Upper lobe of left lung (tissue), 6 donors: ENCODE results near the gene SLC22A13. TPM values are rescaled to one million over a fixed set of nuclear protein-coding genes. Genes with fewer than 3 reads are reported as not detected.

Source experiments
- ATAC-seq, 2 donors: fragments of 200-7000 bp; cut with Tn5 transposase; one replicate each; pipeline ENCODE4 v1.9.1; 2022; ENCODE audit warnings: mild to moderate bottlenecking in 2 of 2, moderate library complexity in 2 of 2; ENCODE audit not compliant: low FRiP score in 2 of 2
- DNase-seq, 2 donors: peaks; one replicate each; pipeline ENCODE4 v3.0.0-alpha.2; 2019 to 2020
- H3K27ac ChIP-seq, 4 donors: fragments of 200-600 bp; sonication (generic); one replicate each; pipeline ENCODE4 v1.5.1; 2016 to 2019
- H3K27me3 ChIP-seq, 4 donors: fragments of 200-600 bp; sonication (generic); one replicate each; pipeline ENCODE4 v1.5.1; 2017 to 2019
- H3K36me3 ChIP-seq, 4 donors: fragments of 200-600 bp; sonication (generic); one replicate each; pipeline ENCODE4 v1.5.1; 2016 to 2019
- H3K4me1 ChIP-seq, 4 donors: fragments of 200-600 bp; sonication (generic); one replicate each; pipeline ENCODE4 v1.5.1; 2018 to 2019
- H3K4me3 ChIP-seq, 4 donors: fragments of 200-600 bp; sonication (generic); one replicate each; pipeline ENCODE4 v1.5.1; 2017 to 2019; ENCODE audit warnings: mild to moderate bottlenecking in 2 of 4, moderate library complexity in 1 of 4
- H3K9me3 ChIP-seq, 4 donors: fragments of 200-600 bp; sonication (generic); one replicate each; pipeline ENCODE4 v1.5.1; 2018 to 2019
- EP300 ChIP-seq, 4 donors: sonication (generic); formaldehyde crosslinking; IDR thresholded peaks; one replicate each; pipeline ENCODE4 v1.5.1; 2017; ENCODE audit warnings: antibody characterized with exemption in 4 of 4, control low read depth in 2 of 4
- POLR2A ChIP-seq, 4 donors: fragments of 450-650 bp; IDR thresholded peaks; one replicate each; pipeline ENCODE4 v1.5.1; 2016 to 2017; ENCODE audit warnings: antibody characterized with exemption in 4 of 4, mild to moderate bottlenecking in 2 of 4
- POLR2AphosphoS5 ChIP-seq, 2 donors: sonication (generic); formaldehyde crosslinking; IDR thresholded peaks; one replicate each; pipeline ENCODE4 v1.5.1; 2017; ENCODE audit warnings: antibody characterized with exemption in 2 of 2
- WGBS, 2 donors: methylation state at CpG; one replicate each; pipeline ENCODE4 v1.1.5; 2017 to 2018; 5-methylcytosine and 5-hydroxymethylcytosine counted together
- total RNA-seq, 6 donors: library from RNA; depleted of rRNA in 4 of 6; stranded (reverse); fragments of >200 nt in 4 of 6; gene quantifications; one replicate each; pipeline versions ENCODE4 v1.1.0 to v1.2.1, GENCODE V29; 2016 to 2021
- TF ChIP-seq, protein P1 (sequence below), 6 experiments: fragments of 450-650 bp in 4 of 6; fragments of 200-600 bp in 2 of 6; sonication (generic) in 2 of 6; IDR thresholded peaks; one replicate each; pipeline ENCODE4 v1.5.1; 2016 to 2019; ENCODE audit warnings: antibody characterized with exemption in 6 of 6
- donor health status: DM: no; HTN: no; CAD: no; lungs with moderate emphysema.
- donor health status: DM: no; HTN: yes; CAD: no; lungs with severe emphysema.

The SLC22A13 gene
- total RNA-seq, 6 donors from 2014 or later = 0.27 to 1.6 (median 0.48) TPM; not detected in 2

- TF ChIP-seq, protein P1, sequence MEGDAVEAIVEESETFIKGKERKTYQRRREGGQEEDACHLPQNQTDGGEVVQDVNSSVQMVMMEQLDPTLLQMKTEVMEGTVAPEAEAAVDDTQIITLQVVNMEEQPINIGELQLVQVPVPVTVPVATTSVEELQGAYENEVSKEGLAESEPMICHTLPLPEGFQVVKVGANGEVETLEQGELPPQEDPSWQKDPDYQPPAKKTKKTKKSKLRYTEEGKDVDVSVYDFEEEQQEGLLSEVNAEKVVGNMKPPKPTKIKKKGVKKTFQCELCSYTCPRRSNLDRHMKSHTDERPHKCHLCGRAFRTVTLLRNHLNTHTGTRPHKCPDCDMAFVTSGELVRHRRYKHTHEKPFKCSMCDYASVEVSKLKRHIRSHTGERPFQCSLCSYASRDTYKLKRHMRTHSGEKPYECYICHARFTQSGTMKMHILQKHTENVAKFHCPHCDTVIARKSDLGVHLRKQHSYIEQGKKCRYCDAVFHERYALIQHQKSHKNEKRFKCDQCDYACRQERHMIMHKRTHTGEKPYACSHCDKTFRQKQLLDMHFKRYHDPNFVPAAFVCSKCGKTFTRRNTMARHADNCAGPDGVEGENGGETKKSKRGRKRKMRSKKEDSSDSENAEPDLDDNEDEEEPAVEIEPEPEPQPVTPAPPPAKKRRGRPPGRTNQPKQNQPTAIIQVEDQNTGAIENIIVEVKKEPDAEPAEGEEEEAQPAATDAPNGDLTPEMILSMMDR (IDR thresholded peaks at IDR 0.05) = no peak
- TF ChIP-seq POLR2AphosphoS5 (IDR thresholded peaks at IDR 0.05) = no peak
- TF ChIP-seq EP300 (IDR thresholded peaks at IDR 0.05) = no peak
- TF ChIP-seq POLR2A (IDR thresholded peaks at IDR 0.05) = no peak
- H3K36me3 ChIP-seq = no peaks in the 10 kb centered on the region
- H3K9me3 ChIP-seq = no peaks in the 10 kb centered on the region
- no peaks in the 10 kb centered on the region for H3K4me1 ChIP-seq
- no peak overlapping the region for H3K27ac ChIP-seq
- H3K4me3 ChIP-seq = no peak overlapping the region
- ATAC-seq (no peak), DNase-seq (no peak)
- 97 to 100% methylated on average over 2 of the region's 2 CpGs for WGBS, 2 donors
- H3K27me3 ChIP-seq = no peaks in the 10 kb centered on the region
Measured at GRCh38 chr3:38260474-38260873, 5.1 kb upstream of the SLC22A13 start.

DNA sequence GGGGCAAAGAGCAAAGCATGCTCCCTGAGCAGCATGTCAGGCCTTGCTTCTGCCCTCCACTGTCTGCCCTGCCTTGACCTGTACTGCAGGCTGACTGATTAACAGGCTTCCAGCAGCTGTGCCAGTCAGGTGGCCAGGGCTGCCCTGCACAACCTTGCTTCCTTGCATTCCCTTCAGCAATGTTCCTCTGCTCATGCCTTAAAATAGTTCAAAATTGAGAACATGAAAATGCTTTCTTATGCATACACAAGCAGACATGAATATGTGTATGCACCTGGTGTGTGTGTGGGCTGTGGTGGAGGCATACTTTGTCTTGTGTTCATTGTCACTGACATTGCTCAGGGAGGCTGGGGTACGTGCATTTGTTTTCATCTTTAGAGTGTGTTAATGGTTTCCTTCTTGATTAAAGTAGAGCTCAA, 1.2 kb upstream of the SLC22A13 start:
- no peaks in the 10 kb centered on the region for H3K27me3 ChIP-seq
- no peak overlapping the region for H3K4me3 ChIP-seq
- H3K27ac ChIP-seq = no peak overlapping the region
- no peaks in the 10 kb centered on the region for H3K9me3 ChIP-seq
- H3K36me3 ChIP-seq = no peaks in the 10 kb centered on the region
- H3K4me1 ChIP-seq = no peaks in the 10 kb centered on the region
- DNase-seq = no peak
- no peak for TF ChIP-seq POLR2A (IDR thresholded peaks at IDR 0.05)
- TF ChIP-seq EP300 (IDR thresholded peaks at IDR 0.05) = no peak
- TF ChIP-seq, protein P1 (IDR thresholded peaks at IDR 0.05) = no peak
- no peak for TF ChIP-seq POLR2AphosphoS5 (IDR thresholded peaks at IDR 0.05)
- 0% methylated on average over 1 of the region's 1 CpG; no CpG with 5 or more reads in 1 of the 2 donors for WGBS, 2 donors
- no peak for ATAC-seq

DNA sequence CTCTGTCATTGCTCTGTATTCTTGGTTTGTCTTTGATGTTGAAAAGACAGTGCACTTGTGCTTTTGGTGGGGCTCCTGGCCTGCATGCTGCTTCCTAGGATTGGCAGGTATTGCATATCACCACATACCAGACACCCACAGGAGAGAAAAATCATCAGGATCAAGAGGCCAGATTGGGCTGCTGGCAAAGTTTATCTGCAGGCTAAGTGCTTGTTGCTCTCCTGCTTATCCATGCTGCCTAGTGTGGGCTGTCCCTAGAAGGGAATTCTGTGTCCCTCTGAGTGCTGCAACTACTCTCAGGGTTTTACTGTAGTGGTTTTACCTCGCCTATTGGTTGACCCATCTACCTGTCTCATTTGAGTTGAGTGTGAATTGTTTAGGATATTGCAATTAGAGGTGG, 833 bp upstream of the SLC22A13 start:
- no peaks in the 10 kb centered on the region for H3K36me3 ChIP-seq
- 72 to 100% methylated on average over 1 of the region's 1 CpG for whole genome bisulfite sequencing, 2 donors
- TF ChIP-seq EP300 (IDR thresholded peaks at IDR 0.05) (no peak), POLR2A (IDR thresholded peaks at IDR 0.05) (no peak), POLR2AphosphoS5 (IDR thresholded peaks at IDR 0.05) (no peak)
- TF ChIP-seq, protein P1 (IDR thresholded peaks at IDR 0.05) = no peak
- no peaks in the 10 kb centered on the region for H3K27me3 ChIP-seq
- DNase-seq = no peak
- H3K9me3 ChIP-seq = no peaks in the 10 kb centered on the region
- H3K4me1 ChIP-seq = no peaks in the 10 kb centered on the region
- ATAC-seq = no peak
- no peak overlapping the region for H3K4me3 ChIP-seq
- H3K27ac ChIP-seq = no peak overlapping the region

GRCh38 chr3:38266810-38267209, 1.2 kb downstream of the SLC22A13 start:
- H3K27ac ChIP-seq = no peak overlapping the region
- no peaks in the 10 kb centered on the region for H3K36me3 ChIP-seq
- H3K27me3 ChIP-seq = no peaks in the 10 kb centered on the region
- no peaks in the 10 kb centered on the region for H3K4me1 ChIP-seq
- ATAC-seq = no peak
- WGBS, 2 donors = 87 to 100% methylated on average over 1 of the region's 1 CpG
- H3K9me3 ChIP-seq = no peaks in the 10 kb centered on the region
- no peak overlapping the region for H3K4me3 ChIP-seq
- no peak for DNase-seq
- TF ChIP-seq, protein P1 (IDR thresholded peaks at IDR 0.05) = no peak
- TF ChIP-seq POLR2AphosphoS5 (IDR thresholded peaks at IDR 0.05) (no peak), EP300 (IDR thresholded peaks at IDR 0.05) (no peak), POLR2A (IDR thresholded peaks at IDR 0.05) (no peak)

DNA sequence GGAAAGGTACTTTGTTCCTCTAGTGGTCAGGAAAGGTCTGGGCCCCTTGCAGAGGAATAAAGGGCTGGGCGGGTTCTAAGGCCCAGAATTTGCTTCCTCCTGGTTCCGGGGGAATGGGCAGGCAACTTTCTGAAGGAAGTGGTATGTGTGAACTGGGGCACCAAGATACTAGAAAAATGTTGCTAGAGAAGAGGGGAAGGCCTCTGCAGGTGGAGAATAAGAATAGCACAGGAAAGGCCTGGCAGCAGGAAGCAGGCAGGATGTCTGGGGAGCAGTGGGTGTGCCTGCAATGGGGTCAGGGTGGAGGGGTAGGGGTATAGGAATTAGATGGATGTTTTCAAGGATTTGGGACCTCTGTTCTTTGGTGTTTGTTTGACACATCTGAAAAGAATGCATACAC, 2.0 kb downstream of the SLC22A13 start:
- Histone ChIP-seq H3K4me1 (no peaks in the 10 kb centered on the region), H3K4me3 (no peak overlapping the region), H3K36me3 (no peaks in the 10 kb centered on the region), H3K9me3 (no peaks in the 10 kb centered on the region), H3K27me3 (no peaks in the 10 kb centered on the region), H3K27ac (no peak overlapping the region)
- ATAC-seq (no peak), DNase-seq (no peak)
- no peak for TF ChIP-seq EP300 (IDR thresholded peaks at IDR 0.05)
- TF ChIP-seq POLR2AphosphoS5 (IDR thresholded peaks at IDR 0.05) = no peak
- no peak for TF ChIP-seq POLR2A (IDR thresholded peaks at IDR 0.05)
- TF ChIP-seq, protein P1 (IDR thresholded peaks at IDR 0.05) = no peak
- WGBS, 2 donors = 46 to 61% methylated on average over 2 of the region's 2 CpGs
